SKM-1 treated with dmso at 0.1 percent for 144 hours (cell line): Measurements from ENCODE around the gene MAGEA2.
"Not testable (repeated sequence)": the region's sequence is repeated elsewhere in the genome, so short reads cannot be mapped to it uniquely, and the experiment has no call there.

Source experiments
- DNase-seq: peaks from one replicate; lab custom pipeline; 2025; ENCODE audit not compliant: unreplicated experiment; lab: John Stamatoyannopoulos, UW

Gene MAGEA2, protein sequence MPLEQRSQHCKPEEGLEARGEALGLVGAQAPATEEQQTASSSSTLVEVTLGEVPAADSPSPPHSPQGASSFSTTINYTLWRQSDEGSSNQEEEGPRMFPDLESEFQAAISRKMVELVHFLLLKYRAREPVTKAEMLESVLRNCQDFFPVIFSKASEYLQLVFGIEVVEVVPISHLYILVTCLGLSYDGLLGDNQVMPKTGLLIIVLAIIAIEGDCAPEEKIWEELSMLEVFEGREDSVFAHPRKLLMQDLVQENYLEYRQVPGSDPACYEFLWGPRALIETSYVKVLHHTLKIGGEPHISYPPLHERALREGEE

DNA sequence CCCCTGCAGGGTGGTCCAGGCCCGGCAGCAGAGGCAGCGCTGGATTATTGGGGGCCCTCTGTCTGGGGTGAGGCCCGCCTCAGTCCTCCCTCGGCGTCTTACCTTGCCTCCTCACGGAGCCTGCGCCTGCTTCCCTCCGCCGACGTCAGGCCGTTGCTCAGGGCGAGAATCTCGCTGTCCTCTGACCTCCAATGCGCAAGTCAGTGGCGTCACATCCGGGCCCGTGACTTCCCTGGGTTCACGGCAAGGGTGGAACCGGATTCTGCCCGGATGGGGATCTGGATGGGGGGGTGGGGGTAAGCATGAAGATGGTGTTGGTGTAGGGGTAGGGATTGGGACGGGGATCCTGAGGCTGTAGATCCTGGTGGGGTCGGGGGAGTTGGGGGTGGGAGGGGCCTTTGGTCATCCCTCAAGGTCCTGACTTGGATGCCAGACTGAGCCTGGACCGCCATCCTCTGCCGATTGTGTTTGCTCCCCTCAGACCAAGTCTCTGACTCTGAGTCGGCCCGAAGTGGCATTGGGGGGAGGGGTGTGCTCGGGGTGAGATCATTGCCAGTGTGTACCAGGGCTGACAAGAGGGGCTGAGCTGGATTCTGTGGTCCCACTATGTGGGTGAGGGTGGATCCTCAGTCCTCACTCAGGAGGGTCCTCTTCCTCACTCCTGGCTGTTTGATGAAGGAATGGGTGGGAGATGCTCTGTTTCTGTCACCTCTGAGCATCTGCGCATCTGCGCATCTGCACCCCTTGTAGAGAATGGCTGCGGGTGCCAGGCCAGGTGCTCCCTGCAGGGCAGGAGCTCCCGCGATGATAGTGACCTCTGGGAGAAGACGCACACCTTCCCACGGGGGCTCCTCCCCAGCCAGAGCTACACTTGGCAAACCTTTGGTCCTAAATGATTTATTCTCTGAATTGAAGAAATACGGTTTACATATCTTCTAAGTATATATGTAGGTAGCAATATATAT, at the start of gene MAGEA2:
TSS of gene MAGEA2 (minus strand) at position 157 of the 965 bp plus-strand sequence. CDS start 2,479 bp downstream, outside the sequence.
- not testable (repeated sequence) for DNase-seq

DNA sequence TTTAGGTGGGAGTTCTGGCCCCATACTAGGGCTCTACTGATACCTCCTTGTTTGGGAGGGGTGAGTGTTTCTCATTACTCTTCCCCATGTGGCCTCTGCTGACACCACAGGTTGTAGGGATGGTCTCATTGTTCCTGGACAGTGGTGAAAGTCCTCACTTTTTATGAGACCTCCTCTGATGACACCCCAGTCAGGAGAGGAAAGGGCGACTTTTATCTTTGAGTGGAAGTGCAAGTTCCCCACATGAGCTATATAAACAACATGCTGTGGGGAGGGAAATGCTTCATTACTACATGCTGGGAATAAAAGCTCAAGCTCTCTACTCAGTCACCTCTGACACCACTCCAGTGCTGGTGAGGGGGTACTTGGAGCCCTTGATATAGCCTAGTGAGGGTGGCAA, 45.3 kb upstream of the MAGEA2 start:
- no peak for DNase-seq

DNA sequence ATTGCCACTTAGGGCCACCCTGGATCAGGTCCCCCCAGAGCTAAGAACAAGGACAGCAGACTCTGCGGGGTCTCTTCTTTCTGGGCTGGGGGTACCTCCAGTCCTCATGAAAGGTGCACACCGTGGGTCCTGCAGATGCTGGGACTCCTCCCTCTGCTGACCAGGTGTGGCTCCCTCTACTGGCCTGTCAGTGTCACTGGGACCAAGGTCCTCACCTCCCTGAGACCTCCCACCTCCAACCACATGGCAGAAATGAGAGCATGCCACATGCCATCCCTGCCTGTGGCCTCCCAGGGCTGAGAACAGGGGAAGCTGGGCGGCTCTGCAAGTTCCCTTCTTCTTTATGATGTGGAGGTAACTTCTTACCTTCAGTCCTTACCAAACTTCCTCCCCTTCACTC, 33.4 kb upstream of the MAGEA2 start:
- DNase-seq = not testable (repeated sequence)

DNA sequence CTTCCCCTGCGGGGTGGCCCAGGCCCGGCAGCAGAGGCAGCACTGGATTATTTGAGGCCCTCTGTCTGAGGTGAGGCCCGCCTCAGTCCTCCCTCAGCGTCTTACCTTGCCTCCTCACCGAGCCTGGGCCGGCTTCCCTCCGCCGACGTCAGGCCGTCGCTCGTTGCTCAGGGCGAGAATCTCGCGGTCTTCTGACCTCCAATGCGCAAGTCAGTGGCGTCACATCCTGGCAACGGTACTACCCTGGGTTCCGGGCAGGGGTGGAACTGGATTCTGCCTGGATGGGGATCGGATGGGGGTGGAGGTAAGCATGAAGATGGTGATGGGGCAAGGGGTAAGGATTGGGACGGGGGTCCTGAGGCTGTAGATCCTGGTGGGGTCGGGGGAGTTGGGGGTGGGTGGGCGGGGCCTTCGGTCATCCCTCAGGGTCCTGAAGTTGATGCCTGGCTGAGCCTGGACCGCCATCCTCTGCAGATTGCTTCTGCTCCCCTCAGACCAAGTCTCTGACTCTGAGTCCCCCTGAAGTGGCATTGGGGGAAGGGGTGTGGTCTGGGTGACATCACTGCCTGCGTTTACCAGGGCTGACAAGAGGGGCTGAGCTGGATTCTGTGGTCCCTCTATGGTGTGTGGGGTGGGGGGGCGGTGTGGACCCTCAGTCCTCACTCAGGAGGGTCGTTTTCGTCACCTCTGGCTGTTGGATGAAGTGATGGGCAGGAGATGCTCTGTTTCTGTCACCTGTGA, 16.1 kb upstream of the MAGEA2 start, which contains the start of gene MAGEA6:
TSS of gene MAGEA6 (minus strand) at position 141 of the 741 bp plus-strand sequence. CDS start 2,039 bp downstream, outside the sequence.
- not testable (repeated sequence) for DNase-seq

DNA sequence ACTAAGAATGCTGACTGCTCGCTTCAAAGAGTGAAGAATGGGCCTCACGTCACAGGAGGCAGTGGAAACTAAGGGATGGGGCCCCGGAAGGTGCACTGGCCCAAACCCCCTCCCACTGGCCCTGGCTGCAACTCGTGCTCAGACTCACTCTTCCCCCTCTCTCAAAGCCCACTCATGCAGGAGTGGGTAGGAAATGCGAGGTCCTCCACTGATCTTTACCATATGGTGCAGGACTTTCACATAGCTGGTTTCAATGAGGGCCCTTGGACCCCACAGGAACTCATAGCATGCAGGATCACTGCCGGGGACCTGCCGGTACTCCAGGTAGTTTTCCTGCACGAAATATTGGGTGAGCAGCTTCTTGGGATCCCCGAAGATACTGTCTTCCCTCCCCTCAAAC, 12.9 kb upstream of the MAGEA2 start:
- DNase-seq = not testable (repeated sequence)

DNA sequence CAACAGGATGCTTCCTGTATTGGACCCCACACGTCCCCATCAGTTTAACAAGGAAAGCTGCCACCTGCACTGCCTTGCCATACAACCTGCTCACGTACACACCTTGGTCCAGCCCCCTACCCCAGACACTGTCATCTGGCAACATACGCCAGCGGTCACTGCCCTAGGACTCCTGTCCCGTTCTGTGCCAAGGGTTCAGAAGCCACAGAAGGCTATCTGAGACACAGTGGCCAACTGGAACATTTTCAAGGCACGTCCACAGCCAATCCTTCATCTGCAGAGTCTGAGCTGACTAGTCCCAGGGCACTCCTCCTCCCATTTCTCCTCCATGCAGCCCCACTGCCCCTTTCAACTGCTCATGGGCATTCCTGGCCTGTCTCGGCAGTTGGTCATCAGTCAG, 7.9 kb upstream of the MAGEA2 start:
- not testable (repeated sequence) for DNase-seq

DNA sequence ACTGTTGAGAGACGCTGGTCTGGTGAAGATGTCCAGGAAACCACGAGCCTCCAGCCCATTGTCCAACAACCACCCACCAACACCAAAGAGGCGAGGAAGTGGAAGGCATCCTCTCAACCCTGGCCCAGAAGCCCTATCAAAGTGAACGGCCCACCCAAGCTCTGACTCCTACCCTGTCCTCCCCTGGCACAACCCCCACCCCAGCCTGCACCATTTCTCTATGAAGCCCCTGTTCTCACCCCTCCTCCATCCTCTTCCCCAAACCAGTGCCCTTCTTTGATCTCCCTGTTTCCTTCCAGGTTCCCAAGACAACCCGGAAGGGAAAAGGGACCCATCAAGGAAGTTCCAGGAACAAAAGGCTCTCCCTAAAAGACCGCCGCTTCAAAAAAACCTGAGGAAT, 5.9 kb upstream of the MAGEA2 start:
- DNase-seq = not testable (repeated sequence)

DNA sequence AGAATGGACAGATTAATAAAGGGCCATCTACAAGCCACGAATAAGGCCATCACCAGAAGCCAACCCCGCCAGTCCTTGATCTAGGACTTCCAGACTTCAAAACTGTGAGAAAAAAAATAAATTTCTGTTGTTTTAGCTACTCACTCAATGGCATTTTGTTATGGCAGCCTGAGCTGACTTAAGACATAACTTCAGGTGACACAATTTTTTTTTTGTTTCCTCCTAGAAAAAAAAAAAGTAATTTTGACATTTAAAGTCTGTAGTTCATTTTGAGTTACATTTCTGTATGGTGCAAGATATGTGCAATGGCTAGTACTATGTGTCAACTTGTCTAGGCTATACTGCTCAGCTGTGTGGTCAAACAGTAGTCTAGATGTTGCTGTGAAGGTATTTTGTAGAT, 5.3 kb upstream of the MAGEA2 start, which contains the start of gene CSAG3:
TSS of gene CSAG3 (plus strand) at position 301 of the 400 bp plus-strand sequence.
- not testable (repeated sequence) for DNase-seq

DNA sequence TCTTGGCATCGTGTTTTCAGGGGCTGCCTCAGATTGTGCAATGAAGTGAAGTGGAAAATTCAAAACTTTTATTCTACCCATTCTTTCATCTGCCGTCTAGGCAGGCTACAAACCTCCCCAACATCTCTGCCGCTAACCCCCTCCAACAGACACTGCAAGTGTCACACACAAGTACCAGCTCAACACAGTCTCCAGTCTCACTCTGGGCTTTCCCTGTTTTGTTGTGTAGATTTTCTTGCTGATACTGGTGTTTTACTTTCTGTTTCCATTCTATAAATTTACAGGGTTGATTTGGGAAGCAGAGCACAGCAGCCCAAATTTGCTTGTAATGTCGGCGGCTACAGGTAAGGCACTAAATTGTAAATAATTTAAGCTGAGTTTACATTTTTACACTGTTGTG, 1.2 kb upstream of the MAGEA2 start:
- DNase-seq = not testable (repeated sequence)

DNA sequence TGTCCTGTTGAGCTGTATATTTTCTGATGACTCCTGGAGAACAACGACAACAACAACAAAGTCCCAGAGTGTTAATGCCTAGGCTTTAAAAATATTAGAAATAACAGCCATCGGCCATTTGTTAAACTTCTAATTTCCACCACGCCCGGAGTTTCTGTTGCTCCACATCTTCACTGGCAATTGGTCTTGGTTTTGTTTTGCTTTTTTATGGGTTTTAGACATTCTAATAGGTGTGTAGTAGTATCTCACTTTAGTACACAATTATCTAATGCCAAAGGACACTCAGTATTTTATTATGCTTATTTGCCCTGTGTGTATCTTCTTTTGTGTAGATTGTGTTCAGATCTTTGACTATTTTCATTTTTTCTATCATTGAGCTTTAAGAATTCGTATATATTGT, 15.1 kb downstream of the MAGEA2 start:
- DNase-seq = no peak

DNA sequence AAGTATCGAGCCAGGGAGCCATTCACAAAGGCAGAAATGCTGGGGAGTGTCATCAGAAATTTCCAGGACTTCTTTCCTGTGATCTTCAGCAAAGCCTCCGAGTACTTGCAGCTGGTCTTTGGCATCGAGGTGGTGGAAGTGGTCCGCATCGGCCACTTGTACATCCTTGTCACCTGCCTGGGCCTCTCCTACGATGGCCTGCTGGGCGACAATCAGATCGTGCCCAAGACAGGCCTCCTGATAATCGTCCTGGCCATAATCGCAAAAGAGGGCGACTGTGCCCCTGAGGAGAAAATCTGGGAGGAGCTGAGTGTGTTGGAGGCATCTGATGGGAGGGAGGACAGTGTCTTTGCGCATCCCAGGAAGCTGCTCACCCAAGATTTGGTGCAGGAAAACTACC, 17.1 kb downstream of the MAGEA2 start:
- not testable (repeated sequence) for DNase-seq

DNA sequence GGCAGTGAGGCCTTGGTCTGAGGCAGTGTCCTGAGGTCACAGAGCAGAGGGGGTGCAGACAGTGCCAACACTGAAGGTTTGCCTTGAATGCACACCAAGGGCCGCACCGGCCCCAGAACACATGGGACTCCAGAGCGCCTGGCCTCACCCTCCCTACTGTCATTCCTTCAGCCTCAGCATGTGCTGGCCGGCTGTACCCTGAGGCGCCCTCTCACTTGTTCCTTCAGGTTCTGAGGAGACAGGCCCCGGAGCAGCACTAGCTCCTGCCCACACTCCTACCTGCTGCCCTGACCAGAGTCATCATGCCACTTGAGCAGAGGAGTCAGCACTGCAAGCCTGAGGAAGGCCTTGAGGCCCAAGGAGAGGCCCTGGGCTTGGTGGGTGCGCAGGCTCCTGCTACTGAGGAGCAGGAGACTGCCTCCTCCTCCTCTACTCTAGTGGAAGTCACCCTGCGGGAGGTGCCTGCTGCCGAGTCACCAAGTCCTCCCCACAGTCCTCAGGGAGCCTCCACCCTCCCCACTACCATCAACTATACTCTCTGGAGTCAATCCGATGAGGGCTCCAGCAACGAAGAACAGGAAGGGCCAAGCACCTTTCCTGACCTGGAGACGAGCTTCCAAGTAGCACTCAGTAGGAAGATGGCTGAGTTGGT, 17.7 kb downstream of the MAGEA2 start:
- DNase-seq = no peak

DNA sequence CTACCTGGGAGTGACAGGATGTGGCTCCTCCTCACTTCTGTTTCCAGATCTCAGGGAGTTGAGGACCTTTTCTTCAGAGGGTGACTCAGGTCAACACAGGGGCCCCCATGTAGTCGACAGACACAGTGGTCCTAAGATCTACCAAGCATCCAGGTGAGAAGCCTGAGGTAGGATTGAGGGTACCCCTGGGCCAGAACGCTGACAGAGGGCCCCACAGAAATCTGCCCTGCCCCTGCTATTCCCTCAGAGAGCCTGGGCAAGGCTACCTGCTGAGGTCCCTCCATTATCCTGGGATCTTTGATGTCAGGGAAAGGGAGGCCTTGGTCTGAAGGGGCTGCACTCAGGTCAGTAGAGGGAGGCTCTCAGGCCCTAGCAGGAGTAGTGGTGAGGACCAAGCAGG, 18.5 kb downstream of the MAGEA2 start:
- DNase-seq = no peak

DNA sequence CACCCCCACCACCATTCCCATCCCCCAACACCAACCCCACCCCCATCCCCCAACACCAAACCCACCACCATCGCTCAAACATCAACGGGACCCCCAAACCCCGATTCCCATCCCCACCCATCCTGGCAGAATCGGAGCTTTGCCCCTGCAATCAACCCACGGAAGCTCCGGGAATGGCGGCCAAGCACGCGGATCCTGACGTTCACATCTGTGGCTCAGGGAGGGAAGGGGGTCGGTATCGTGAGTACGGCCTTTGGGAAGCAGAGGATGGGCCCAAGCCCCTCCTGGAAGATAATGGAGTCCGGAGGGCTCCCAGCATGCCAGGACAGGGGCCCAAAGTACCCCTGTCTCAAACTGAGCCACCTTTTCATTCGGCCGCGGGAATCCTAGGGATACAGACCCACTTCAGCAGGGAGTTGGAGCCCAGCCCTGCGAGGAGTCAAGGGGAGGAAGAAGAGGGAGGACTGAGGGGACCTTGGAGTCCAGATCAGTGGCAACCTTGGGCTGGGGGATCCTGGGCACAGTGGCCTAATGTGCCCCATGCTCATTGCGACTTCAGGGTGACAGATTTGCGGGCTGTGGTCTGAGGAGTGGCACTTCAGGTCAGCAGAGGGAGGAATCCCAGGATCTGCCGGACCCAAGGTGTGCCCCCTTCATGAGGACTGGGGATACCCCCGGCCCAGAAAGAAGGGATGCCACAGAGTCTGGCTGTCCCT, 19.3 kb downstream of the MAGEA2 start:
- not testable (repeated sequence) for DNase-seq

DNA sequence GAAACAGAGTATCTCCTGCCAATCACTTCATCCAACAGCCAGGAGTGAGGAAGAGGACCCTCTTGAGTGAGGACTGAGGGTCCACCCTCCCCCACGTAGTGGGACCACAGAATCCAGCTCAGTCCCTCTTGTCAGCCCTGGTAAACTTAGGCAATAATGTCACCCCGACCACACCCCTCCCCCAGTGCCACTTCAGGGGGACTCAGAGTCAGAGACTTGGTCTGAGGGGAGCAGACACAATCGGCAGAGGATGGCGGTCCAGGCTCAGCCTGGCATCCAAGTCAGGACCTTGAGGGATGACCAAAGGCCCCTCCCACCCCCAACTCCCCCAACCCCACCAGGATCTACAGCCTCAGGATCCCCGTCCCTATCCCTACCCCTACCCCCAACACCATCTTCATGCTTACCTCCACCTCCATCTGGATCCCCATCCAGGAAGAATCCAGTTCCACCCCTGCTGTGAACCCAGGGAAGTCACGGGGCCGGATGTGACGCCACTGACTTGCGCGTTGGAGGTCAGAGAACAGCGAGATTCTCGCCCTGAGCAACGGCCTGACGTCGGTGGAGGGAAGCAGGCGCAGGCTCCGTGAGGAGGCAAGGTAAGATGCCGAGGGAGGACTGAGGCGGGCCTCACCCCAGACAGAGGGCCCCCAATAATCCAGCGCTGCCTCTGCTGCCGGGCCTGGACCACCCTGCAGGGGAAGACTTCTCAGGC, 20.2 kb downstream of the MAGEA2 start, which contains the start of the genes CSAG1 and MAGEA12:
TSS of gene CSAG1 (minus strand) at position 461 of the 715 bp plus-strand sequence. CDS start 1,261 bp downstream, outside the sequence.
TSS of gene MAGEA12 (plus strand) at position 497 of the 715 bp plus-strand sequence. CDS start 2,405 bp downstream, outside the sequence.
- no peak for DNase-seq

DNA sequence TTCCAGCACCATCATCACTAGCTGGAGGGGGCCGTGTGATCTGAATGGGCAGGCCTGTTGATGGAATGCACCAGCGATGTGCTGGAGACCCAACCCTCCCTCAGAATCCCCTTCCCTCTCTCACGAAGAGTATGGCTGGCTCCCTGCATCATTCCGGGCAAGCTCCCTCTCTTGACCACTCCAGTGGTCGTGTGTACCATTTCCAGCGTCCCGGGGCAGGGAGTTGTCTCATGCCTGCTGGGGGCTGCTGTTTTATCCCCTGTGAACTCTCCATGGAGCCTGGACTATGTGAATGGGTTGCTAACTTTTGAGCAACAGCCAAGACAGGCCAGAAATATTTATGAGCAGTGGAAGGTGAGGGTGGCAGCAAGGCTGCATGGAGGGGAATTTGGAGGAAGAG, 28.2 kb downstream of the MAGEA2 start:
- DNase-seq = no peak

DNA sequence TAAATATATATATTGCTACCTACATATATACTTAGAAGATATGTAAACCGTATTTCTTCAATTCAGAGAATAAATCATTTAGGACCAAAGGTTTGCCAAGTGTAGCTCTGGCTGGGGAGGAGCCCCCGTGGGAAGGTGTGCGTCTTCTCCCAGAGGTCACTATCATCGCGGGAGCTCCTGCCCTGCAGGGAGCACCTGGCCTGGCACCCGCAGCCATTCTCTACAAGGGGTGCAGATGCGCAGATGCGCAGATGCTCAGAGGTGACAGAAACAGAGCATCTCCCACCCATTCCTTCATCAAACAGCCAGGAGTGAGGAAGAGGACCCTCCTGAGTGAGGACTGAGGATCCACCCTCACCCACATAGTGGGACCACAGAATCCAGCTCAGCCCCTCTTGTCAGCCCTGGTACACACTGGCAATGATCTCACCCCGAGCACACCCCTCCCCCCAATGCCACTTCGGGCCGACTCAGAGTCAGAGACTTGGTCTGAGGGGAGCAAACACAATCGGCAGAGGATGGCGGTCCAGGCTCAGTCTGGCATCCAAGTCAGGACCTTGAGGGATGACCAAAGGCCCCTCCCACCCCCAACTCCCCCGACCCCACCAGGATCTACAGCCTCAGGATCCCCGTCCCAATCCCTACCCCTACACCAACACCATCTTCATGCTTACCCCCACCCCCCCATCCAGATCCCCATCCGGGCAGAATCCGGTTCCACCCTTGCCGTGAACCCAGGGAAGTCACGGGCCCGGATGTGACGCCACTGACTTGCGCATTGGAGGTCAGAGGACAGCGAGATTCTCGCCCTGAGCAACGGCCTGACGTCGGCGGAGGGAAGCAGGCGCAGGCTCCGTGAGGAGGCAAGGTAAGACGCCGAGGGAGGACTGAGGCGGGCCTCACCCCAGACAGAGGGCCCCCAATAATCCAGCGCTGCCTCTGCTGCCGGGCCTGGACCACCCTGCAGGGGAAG, 39.5 kb downstream of the MAGEA2 start, which contains the start of gene MAGEA2B:
TSS of gene MAGEA2B (plus strand) at position 814 of the 973 bp plus-strand sequence. CDS start 2,479 bp downstream, outside the sequence.
- DNase-seq = not testable (repeated sequence)
